COLO668 (cell line): Measurements from ENCODE around the gene SLC6A2.

Source experiments
- DNase-seq: peaks from one replicate; lab custom pipeline; 2025; ENCODE audit not compliant: unreplicated experiment; lab: John Stamatoyannopoulos, UW

Gene SLC6A2

GRCh38 chr16:55647343-55647742 lies 8.4 kb upstream of the SLC6A2 start:
- DNase-seq: no peak

GRCh38 chr16:55647798-55648197 lies 8.0 kb upstream of the SLC6A2 start:
- DNase-seq: no peak

- no peak for DNase-seq
Measured at GRCh38 chr16:55651841-55652824, 3.7 kb upstream of the SLC6A2 start.

GRCh38 chr16:55653106-55653505 lies 2.7 kb upstream of the SLC6A2 start:
- DNase-seq: no peak

GRCh38 chr16:55655381-55655896 lies 349 bp upstream of the SLC6A2 start:
- DNase-seq: no peak

DNA sequence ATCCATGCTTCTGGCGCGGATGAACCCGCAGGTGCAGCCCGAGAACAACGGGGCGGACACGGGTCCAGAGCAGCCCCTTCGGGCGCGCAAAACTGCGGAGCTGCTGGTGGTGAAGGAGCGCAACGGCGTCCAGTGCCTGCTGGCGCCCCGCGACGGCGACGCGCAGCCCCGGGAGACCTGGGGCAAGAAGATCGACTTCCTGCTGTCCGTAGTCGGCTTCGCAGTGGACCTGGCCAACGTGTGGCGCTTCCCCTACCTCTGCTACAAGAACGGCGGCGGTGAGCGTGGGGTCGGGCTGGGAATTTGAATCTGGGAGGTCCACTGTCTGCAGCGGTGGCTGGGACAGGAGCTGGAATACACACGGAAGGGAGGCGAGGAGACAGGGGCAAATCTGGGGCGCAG lies 904 bp downstream of the SLC6A2 start:
- DNase-seq: no peak

DNA sequence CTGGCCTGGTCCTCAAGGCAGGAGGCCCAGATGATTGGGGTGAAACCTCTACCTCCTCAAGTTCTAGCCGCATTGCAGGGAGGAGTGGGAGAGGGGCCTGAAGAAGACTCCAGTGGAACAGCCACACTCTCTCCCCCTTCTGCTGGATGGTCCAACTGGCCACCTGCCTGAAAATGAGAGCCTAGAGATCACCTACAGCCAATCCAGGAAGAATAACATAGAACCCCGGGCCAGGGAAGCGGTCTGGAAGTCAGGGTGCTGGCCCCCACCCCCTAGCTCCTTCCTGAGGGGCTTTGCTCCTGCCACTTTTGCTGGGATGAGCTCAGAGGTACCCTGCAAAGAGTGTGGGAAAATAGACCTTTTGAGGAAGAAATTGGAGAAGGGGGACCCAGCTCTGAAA lies 1.8 kb downstream of the SLC6A2 start:
- no peak for DNase-seq

DNA sequence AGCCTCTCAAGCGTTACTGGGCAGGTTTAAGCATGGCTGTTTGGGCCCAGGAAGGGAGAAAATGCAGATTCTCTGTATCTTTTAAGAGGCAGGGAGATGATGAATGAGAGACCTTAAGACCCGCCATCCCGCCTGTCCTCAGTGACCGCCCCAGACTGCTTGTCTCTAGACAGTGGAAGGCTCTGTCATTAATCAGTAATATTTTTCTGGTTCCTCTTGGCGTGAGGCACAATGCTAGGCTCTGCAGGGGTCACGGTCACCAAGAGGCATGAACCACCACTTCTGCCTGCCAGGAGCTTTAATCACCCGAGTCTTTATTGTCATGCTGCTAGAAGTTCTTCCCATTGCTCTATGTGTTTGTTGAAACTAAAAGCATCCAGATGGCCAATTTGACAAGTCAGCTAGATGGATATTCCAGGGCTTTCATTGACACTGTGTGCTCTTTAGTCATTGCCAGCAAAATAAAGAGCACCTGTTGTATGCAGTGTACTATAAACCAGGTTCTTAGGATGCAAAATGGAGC lies 3.2 kb downstream of the SLC6A2 start:
- no peak for DNase-seq

- DNase-seq: no peak
Measured at GRCh38 chr16:55660026-55660425, 4.2 kb downstream of the SLC6A2 start.

- no peak for DNase-seq
Measured at GRCh38 chr16:55660828-55661227, 5.0 kb downstream of the SLC6A2 start.

- DNase-seq: no peak
Measured at GRCh38 chr16:55661941-55662643, 6.3 kb downstream of the SLC6A2 start.

- no peak for DNase-seq
Measured at GRCh38 chr16:55662644-55663031, 6.8 kb downstream of the SLC6A2 start.

GRCh38 chr16:55663225-55663624 lies 7.4 kb downstream of the SLC6A2 start:
- no peak for DNase-seq

GRCh38 chr16:55663765-55664677 lies 8.2 kb downstream of the SLC6A2 start:
- no peak for DNase-seq

- no peak for DNase-seq
Measured at GRCh38 chr16:55664786-55665407, 9.1 kb downstream of the SLC6A2 start.

DNA sequence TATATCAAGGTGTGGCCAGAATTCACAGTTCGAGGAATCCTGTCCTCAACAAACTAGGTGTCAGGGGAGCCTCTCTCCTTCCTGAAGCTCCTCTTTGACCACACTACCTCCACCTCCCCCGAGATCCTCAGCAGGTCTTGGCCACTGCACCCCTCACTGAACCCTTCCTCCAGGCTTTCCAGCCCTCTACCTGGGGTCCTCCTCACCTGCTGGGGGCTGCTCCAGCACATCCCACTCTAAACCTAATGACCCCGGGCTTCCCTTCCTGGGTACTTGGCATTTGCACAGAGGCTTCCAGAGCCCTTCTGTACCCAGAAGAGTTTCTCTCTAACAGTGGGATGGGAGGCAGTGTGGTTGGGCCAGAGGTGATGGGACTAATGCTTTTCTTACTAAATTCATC lies 9.7 kb downstream of the SLC6A2 start:
- DNase-seq: no peak

DNA sequence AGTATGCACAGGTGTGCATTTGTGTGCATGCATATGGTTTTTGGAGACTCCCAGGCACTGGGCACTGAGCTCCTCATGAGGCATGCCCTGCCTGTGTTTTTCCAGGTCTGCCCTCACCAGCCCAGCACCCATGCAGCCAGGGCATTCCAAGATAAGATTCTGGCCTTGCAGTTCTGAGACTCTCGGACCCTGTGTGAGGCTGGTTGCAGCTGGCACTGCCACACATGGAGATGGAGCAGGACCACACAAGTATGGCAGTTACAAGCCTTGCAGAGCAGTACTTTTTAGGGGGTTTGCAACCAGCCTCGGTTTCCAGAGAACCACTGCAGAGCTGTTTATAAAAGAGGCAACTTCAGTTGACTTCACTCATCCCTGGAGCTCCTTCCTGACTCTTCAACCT lies 10.2 kb downstream of the SLC6A2 start:
- no peak for DNase-seq

DNA sequence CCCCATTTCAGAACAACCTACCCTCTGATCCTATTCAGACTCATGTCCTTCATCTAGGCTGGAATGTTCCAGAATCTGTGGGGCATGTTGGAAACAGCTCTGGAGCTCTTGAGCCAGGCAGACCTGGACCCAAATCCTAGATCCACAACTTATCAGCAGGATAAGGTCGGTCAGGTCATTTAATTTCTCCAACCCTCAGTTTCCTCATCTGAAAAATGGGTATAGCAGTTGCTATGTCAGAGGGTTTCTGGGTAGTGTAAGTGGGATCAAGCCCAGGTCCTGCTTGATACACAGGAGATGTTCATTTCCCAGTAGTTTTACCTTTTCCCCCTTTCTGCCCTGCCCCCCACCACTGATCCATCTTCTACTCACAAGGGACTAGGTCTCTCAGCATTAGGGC lies 12.0 kb downstream of the SLC6A2 start:
- no peak for DNase-seq

- no peak for DNase-seq
Measured at GRCh38 chr16:55668340-55669281, 12.8 kb downstream of the SLC6A2 start.
